Immature natural killer cell (primary cell): Measurements from ENCODE around the gene ZSCAN5B. TPM values are rescaled to one million over a fixed set of nuclear protein-coding genes. Genes with fewer than 3 reads are reported as not detected.

Source experiments
- polyA plus RNA-seq, 3 donors: library from polyadenylated mRNA; unstranded; fragments of 300-500 nt; fragmentation: Illumina TruSeq; gene quantifications; one replicate each; pipeline ENCODE4 v1.2.3, GENCODE V29; 2021

The ZSCAN5B gene
- polyA plus RNA-seq, 3 donors from 2014 or later = not detected

Other genes starting within 250 kb of the ZSCAN5B start
- gene NLRP8, start 250.0 kb downstream of the ZSCAN5B start, polyA plus RNA-seq = not detected
- gene NLRP5, start 211.0 kb downstream of the ZSCAN5B start, polyA plus RNA-seq = not detected
- gene ZNF787, start 76.5 kb downstream of the ZSCAN5B start, polyA plus RNA-seq = 1 to 10 TPM in 2 of 3 donors, under 1 TPM in 1; 0.69 to 2.2 (median 1.5) TPM
- gene ZNF444, start 56.5 kb downstream of the ZSCAN5B start, polyA plus RNA-seq = 10 to 100 TPM in 1 of 3 donors, 1 to 10 TPM in 2; 7.9 to 19.1 (median 9.0) TPM
- not detected for gene GALP, start 21.8 kb downstream of the ZSCAN5B start, polyA plus RNA-seq
- gene ZSCAN5C, start 4.5 kb upstream of the ZSCAN5B start, polyA plus RNA-seq = not detected
- gene EDDM13, start 75.0 kb upstream of the ZSCAN5B start, polyA plus RNA-seq = 1 to 10 TPM; 4.5 to 7.7 (median 4.9) TPM
- gene ZSCAN5A, start 117.1 kb upstream of the ZSCAN5B start, polyA plus RNA-seq = 10 to 100 TPM in 1 of 3 donors, 1 to 10 TPM in 2; 4.3 to 11.4 (median 7.7) TPM
- 1 to 10 TPM; 5.2 to 8.7 (median 8.2) TPM for gene ZNF582, start 195.8 kb upstream of the ZSCAN5B start, polyA plus RNA-seq
- 10 to 100 TPM in 1 of 3 donors, 1 to 10 TPM in 2; 7.3 to 14.1 (median 7.8) TPM for gene ZNF583, start 206.5 kb upstream of the ZSCAN5B start, polyA plus RNA-seq